Measurements from ENCODE around the gene LRRN3.

- TF ChIP-seq NRF1 (IDR thresholded peaks at IDR 0.05; ENCODE audit: low read depth, low read length) (no peak), POLR2AphosphoS5 (IDR thresholded peaks at IDR 0.05; ENCODE audit: low read depth, low read length) (no peak), RCOR1 (IDR thresholded peaks at IDR 0.05; ENCODE audit: low read length) (no peak), MEF2A (IDR thresholded peaks at IDR 0.05; ENCODE audit: borderline replicate concordance, low read depth) (no peak)
- TF ChIP-seq, protein P1, sequence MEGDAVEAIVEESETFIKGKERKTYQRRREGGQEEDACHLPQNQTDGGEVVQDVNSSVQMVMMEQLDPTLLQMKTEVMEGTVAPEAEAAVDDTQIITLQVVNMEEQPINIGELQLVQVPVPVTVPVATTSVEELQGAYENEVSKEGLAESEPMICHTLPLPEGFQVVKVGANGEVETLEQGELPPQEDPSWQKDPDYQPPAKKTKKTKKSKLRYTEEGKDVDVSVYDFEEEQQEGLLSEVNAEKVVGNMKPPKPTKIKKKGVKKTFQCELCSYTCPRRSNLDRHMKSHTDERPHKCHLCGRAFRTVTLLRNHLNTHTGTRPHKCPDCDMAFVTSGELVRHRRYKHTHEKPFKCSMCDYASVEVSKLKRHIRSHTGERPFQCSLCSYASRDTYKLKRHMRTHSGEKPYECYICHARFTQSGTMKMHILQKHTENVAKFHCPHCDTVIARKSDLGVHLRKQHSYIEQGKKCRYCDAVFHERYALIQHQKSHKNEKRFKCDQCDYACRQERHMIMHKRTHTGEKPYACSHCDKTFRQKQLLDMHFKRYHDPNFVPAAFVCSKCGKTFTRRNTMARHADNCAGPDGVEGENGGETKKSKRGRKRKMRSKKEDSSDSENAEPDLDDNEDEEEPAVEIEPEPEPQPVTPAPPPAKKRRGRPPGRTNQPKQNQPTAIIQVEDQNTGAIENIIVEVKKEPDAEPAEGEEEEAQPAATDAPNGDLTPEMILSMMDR (IDR thresholded peaks at IDR 0.05): no peak
Measured at GRCh38 chr7:111049971-111050680, 40.8 kb upstream of the LRRN3 start.

Measured in SK-N-SH (cell line).